Activated CD4-positive, CD25-positive, alpha-beta regulatory T cell (primary cell): ENCODE data around the gene SNCA.

Source experiments
- DNase-seq, 4 experiments: peaks; one replicate each; lab custom pipeline; 2025; lab: John Stamatoyannopoulos, UW

Gene SNCA

DNA sequence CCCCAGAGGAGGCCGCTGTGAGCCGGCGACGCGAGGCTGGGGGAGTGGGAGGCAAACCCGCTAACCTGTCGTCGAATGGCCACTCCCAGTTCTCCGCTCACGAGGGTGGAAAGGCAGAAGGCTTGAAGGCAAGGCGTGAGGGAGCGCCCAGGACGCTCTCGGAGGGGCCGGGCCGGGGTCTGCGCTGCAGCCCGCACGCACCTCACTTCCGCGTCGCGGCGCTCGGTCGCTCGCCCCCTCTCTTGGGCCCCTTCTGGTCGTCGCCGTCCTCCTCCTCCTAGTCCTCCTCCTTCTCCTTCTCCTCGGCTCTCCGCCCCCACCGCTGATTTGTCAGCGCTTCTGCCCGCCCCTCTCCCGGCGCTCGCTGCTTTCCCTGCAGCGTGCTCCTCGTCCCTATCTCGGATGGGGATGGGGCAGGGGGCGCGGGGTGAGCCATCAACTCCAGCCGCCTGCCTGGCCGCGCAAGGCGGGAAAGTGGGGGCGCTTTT lies at the start of gene SNCA:
Gene SNCA (minus strand): TSS at position 265 of the 488 bp plus-strand sequence. CDS start 1,494 bp downstream, outside the sequence.
- DNase-seq, result peak in 1 of 4 experiments; percentile 1

DNA sequence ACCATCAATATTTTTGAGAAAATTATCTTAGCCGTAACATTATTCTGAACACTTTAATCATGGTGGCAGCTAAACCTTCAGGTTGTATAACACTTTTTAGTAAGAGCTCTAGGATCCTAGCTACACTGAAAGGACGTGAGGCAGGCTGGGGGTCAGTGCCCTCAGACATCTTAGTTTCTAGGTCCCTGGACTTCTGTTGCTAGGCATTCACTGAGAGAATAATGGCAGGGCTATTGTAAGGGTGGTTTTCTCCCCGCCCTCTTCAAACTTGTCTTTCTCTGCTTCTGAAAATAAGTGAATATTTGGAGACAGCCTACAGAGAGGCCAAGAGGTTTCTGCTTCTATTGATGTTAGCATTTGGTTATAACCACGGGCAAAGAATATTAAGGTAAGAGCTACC lies 42.3 kb upstream of the SNCA start:
- DNase-seq, result no peak

DNA sequence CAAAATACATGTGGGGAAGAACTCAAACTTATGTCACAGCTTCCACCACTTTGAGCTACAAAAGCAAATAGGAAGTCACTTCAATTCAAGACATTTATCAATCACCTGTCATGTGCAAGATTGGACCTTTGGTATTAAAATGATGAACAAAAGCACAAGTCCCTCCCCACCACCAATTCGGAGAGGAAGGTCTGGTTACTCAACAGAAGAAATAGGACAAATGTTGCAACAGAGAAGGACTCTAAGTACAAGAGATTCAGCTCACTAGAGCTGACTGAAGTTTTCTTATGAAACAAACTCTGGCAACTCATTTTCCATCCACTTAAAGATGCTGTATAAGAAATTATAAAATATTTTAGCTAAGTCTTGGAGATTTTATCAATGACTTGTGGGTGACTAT lies 41.6 kb upstream of the SNCA start:
- DNase-seq, result no peak

DNA sequence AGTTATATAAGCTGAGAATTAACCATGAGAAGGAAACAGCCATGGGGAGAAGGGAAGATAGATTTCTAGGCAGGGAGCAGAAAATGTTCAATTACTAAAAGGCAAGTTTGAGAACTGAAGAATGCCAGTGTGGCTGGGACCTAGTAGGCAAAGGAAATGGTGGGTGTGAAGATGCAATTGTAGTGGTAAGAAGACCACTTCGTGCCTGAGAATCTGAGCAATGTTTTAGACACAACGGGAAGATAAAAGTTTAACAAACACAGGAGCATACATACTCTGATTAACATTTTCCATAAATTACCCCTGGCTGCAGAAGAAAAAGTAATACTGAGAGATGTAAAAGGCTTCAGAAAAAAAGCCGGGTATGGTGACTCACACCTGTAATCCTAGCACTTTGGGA lies 39.6 kb upstream of the SNCA start:
- no peak for DNase-seq

- no peak for DNase-seq
These were observed 34.2 kb upstream of the SNCA start for GRCh38 chr4:89871211-89871610.

DNA sequence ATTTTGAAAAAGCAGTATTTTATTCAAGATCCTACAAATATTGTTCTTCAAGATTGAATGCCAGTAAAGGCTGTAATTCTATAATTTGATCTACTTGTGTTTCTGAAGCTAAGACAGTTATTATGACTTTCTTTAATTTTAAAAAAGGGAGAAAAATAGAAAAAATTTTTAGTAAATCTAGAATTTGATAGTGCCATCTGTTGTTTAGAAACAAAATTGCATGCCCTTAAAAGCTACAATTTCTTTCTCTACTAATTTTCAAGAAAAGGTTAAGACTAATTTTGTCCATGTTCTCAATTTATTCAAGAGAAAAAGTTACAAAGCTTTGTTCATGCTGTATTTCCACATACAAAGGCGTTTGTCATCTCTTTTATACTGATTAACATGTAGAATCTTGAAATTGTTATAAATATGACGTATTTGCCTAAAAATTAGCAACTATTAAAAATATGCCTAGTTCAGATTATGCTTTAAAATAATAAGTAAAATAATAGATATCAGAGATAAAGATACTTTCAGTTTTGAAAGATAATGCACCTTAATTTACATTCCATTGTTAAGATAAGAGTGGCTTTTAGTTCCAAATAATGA lies 32.1 kb upstream of the SNCA start:
- DNase-seq, result no peak

DNA sequence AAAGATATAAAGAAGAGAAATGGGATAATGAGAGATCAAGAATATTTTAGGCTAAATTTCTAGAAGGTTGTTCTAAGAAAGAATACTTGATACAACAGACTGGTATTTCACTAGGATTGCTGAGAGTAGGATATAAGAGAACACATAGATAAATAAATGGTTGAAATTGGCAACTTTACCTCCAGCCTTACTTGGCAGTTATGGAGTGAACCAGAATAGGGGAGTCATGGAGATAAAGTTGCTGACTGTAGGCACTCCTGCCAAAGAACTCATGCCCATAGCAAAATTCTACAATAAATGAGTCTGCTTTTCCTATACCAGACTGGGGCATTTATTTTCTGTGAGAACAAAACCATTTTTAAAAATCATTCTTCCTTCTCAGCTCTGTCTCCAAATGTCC lies 31.3 kb upstream of the SNCA start:
- no peak for DNase-seq

DNA sequence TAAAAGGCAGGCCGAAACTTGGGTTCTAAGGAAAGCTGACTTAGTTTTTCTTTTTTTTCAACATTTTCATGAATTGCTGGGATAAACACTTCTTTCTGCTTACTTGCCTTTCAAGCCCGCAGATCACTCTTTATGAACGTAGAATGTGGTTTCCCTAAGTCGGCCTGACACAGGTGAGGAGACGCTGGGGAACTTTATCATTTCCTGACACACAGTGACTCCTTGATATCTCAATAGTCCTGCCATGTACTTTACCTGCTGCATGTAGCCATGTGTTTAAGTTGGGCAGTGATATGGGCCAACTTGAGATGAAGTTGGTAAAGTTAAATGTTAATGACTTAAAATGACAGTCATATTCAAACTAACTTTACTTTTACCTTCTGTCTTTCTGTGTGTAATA lies 26.6 kb upstream of the SNCA start:
- no peak for DNase-seq

- no peak for DNase-seq
These were observed 24.0 kb upstream of the SNCA start for GRCh38 chr4:89860971-89861370.

DNA sequence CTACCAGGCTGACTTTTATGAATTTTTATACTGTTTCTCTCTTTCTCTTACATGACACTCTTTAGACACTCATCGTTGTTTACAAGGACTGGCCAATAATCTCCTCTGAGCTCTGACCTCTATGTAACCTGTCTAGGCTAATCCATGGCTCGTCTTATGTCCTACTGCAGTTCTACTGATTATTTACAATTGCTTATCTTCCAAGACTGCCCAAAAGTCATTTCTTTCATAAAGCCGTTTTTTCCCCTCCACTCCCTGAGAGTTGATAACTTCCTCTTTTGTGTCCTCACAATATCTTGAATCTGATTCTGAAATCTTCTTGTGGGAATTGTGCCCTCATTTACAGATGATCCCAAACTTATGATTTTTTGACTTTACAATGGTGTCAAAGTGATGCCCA lies 18.3 kb upstream of the SNCA start:
- DNase-seq, result no peak

DNA sequence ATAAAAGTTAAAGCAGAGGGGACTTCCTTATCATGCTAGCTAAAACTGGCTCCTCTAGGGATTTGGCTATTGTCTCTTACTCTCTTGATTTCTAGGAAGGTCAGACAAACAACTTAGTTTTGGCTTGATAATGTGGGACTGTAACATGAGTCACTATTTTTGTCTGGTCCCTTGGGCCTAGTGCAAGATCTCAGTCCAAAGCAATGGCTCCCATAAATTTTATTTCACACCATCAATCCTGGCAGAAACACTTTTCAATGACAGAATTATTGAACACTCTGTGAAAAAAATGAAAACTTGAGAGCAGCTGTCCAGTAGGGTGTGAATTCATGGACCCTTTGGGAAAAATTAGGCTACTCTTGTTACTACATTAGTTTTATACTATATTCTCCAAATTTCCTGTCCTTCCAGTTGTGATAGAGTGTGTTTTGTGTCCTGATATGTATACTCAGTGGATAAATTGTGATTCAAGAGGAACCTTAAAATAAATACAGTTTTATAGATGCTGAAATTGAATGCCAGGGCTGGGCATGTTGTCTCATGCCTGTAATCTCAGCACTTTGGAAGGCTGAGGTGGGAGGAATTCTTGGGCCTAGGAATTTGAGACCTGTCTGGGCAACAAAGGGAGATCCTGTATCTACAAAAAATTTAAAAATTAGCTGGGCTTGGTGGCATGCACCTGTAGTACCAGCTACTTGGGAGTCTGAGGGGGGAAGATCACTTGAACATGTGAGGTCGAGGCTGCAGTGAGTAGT lies 10.8 kb upstream of the SNCA start:
- DNase-seq, result no peak

- no peak for DNase-seq
These were observed 2.6 kb upstream of the SNCA start for GRCh38 chr4:89839558-89839957.

- DNase-seq, result no peak
These were observed 1.0 kb upstream of the SNCA start for GRCh38 chr4:89837993-89838390.

DNA sequence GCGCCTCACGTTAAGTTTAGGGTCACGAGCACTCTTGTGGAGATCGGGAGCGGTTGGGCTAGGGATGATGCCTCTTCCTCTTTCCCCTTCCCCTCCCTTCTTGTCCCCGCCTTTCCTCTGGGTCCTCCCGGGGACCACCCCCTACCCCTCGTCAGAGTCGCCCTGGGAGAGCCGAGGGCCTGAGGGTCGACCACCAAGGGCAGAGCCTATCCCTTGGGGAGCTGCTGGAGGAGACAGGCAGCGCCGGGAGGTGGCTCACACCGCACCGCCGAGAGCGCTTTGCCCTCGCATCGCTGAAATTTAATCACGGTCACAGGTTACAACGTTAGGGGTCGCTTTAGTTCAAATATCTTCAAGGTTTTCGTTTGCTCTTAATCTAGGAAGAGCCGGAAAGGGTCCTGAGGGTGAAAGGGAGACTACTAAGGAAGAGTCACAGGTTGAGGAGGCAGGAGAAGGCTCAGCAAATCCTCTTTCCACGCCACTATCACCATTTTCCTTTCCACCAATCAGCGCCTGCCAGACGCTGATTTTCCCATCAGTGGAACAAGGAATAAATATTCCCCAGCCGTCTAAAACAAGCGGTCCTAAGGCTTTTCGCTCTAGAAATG lies 528 bp upstream of the SNCA start:
- no peak for DNase-seq

- no peak for DNase-seq
These were observed 773 bp downstream of the SNCA start for GRCh38 chr4:89836031-89836745.

GRCh38 chr4:89835413-89835812 lies 1.5 kb downstream of the SNCA start:
- no peak for DNase-seq

- no peak for DNase-seq
These were observed 2.3 kb downstream of the SNCA start for GRCh38 chr4:89834486-89835209.

GRCh38 chr4:89829470-89830138 lies 7.4 kb downstream of the SNCA start:
- no peak for DNase-seq

- no peak for DNase-seq
These were observed 13.5 kb downstream of the SNCA start for GRCh38 chr4:89823416-89823815.

- no peak for DNase-seq
These were observed 15.3 kb downstream of the SNCA start for GRCh38 chr4:89821612-89822011.

DNA sequence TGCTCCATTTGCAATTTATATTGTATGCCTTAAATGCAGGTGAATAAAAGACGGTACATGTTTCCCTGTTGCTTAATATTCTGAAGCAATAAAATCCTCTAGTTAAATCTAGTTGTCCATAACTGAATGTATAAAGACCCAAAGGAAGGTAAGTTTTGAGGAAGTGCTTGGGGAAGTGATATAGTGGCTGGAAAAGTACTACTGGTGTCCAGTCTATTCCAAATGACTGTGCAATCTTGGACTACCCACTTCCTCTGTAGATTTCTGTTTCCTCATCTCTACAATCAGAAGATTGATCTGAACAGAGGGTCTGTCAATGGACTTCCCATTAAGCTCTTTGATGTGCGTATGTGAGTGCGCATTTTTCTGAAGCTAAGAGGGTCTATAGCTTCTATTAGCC lies 17.0 kb downstream of the SNCA start:
- no peak for DNase-seq
